ENCODE results near the gene ZNF296.

DNA sequence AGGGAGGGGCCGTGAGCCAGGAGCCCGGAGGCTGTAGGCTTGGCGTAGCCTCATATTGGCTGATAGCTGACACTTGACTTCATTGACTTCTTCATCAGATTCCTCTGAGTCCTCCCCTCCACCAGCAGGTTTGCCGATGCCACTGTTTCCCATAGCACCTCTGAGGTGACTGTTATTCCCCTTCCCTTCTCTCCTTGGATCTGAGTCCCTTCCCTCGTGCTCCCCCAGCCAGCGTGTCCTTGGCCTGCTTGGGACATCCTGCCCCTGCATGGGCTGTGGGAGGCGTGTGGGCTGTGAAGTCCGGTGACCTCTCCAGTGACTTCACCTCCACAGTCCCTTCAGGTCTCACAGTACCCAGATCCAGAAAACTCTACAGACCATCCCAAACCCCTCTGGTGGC, 25.5 kb upstream of the ZNF296 start:
- TF ChIP-seq EZH2 (IDR thresholded peaks at IDR 0.05; ENCODE audit: insufficient read depth, poor library complexity, severe bottlenecking) (no peak), EZH2phosphoT487 (IDR thresholded peaks at IDR 0.05; ENCODE audit: insufficient read depth, low read depth) (no peak)
